ENCODE data around the gene MIA3.
A peak's percentile ranks its signal among the peaks of the same experiment; 100 is the strongest.
"Not testable (repeated sequence)": the region's sequence is repeated elsewhere in the genome, so short reads cannot be mapped to it uniquely, and the experiment has no call there.

Gene MIA3

DNA sequence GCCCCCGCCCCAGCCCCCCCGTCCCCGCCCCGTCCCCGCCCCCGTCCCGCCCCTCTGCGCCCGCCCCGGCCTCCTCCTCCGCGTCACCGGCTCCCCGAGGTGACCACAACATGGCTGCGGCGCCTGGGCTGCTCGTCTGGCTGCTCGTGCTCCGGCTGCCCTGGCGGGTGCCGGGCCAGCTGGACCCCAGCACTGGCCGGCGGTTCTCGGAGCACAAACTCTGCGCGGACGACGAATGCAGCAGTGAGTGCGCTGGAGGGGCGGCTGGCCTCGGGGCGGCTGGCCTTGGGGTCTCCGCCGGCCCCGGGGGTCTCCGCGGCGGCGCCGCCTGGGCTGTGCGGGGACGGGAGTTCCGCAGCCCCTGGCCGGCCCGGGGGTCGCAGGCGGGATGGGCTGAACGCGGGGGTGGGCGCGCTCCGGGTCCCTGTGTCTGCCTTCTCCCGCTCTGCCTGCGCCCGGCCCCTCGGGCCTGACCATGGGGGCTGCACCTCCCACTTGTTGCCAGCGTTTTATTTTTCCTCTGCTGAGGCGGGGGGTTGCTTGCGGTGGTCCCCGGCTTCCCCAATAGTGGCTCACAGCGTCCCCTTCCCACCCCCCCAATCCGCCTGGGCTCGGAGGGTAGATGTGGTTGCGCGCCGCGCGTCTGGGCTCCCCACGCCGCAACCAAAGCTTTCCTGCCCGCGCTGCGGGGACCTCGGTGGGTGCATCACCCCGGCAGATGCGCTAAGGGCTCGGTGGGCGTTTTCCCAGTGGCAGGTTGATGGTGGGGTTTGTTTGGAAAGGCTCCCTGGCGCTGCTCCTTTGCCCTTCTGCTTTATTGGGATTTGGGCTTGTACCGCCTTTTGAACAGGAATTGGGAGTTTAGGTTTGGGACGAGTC lies at the start of gene MIA3:
Gene MIA3 (plus strand): TSS at position 97 of the 879 bp plus-strand sequence. CDS start 14 bp downstream, at position 111.
- no peak for DNase-seq (ENCODE audit: low read depth, low spot score)

GRCh38 chr1:222570837-222571236 lies 47.1 kb upstream of the MIA3 start:
- no peak for DNase-seq (ENCODE audit: low read depth, low spot score)

DNA sequence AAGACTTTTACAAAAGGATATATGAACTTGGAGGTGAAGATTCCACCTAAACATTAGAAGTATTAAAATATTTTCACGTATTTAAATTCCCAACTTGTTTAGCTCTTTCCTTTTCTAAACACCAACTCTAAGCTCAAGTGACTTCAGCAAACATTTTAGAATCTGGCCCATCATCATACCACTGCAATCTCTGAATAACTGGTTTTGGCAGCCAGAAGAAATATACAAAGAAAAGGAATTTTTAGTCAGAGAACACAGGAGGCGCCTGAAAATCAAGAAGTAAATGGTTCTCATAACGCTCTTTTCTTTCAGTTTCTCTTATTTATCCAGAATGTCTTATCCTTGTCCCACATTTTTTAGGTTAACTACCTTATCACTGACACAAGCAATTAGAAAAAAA lies 38.6 kb upstream of the MIA3 start:
- no peak for DNase-seq (ENCODE audit: low read depth, low spot score)

- DNase-seq (ENCODE audit: low read depth, low spot score), result no peak
Measured at GRCh38 chr1:222582099-222582774, 35.7 kb upstream of the MIA3 start.

DNA sequence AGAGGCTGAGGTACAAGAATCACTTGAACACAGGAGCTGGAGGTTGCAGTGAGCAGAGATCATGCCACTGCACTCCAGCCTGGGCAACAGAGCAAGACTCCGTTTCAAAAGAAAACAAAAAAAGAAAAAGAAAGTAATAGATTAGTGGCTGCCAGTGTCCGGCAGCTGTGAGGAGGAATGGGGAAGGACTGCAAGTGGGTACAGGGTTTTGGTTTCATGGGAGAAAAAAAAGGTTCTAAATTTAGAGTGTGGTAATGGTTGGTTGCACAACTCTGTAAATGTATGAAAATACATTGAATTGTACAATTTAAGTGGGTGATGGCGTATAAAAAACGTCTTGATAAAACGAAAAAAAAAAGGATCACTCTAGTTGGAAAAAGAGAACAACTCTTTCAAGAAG lies 34.8 kb upstream of the MIA3 start:
- no peak for DNase-seq (ENCODE audit: low read depth, low spot score)

DNA sequence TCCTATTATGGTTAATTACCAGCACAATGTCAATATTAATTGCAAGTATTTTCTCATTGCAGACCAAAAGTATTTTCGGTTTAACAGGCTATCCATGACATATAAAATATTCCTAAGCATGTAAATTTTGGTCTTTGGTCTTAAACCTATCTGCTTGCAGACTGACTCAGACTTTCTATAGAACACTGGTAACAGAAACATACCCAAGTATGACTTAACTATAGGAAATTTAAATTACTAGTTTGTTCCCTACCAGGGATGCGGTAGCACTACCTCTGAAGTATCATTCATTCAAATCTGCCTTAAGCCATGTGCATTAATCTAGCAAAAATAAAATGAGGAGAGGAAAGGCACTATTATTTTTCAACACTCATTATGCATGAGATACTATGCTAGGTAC lies 31.1 kb upstream of the MIA3 start:
- DNase-seq (ENCODE audit: low read depth, low spot score), result no peak

DNA sequence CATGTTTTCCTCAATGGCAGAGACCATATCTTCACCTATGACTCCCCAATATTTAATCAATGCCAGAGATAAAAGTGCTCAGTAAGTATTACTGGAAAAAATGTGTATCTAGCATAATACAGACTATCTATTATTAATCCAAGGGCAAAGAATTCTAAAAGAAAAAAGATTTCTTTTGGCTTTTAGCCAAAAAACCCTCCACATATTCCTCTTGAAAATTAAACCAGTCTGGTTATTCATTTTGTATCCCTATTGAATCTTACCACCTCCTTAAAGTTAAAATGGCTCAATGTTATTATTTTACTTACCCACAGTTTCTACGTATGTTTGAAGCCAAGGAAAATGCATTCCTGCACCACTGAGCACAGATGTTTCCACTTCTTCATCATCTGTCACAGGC lies 29.8 kb upstream of the MIA3 start:
- DNase-seq (ENCODE audit: low read depth, low spot score), result no peak

- DNase-seq (ENCODE audit: low read depth, low spot score), result peak; percentile 38
Measured at GRCh38 chr1:222589462-222590302, 28.2 kb upstream of the MIA3 start, which contains the start of gene TAF1A. TSS of gene TAF1A (minus strand) at chr1:222589933.

- DNase-seq (ENCODE audit: low read depth, low spot score), result no peak
Measured at GRCh38 chr1:222592171-222592570, 25.7 kb upstream of the MIA3 start.

GRCh38 chr1:222594789-222595188 lies 23.1 kb upstream of the MIA3 start:
- DNase-seq (ENCODE audit: low read depth, low spot score), result no peak

DNA sequence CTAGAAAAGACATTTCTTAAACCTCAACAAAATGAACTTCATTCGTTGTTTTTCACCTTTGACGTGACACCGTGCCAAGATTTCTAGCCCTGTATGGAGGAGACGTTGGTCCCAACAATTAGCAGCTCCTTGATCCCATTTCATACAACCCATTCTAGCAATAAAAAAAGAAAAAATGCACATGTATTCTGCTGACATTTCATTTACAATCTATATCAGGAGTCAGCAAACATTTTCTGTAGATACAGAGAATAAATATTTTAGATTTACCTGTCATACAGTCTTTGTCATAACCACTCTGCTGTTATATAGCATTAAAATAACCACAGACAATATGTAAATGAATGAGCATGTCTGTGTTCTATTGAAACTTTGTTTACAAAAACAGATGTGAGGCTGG lies 21.2 kb upstream of the MIA3 start:
- DNase-seq (ENCODE audit: low read depth, low spot score), result no peak

- no peak for DNase-seq (ENCODE audit: low read depth, low spot score)
Measured at GRCh38 chr1:222600281-222600680, 17.6 kb upstream of the MIA3 start.

GRCh38 chr1:222601257-222601656 lies 16.6 kb upstream of the MIA3 start:
- no peak for DNase-seq (ENCODE audit: low read depth, low spot score)

DNA sequence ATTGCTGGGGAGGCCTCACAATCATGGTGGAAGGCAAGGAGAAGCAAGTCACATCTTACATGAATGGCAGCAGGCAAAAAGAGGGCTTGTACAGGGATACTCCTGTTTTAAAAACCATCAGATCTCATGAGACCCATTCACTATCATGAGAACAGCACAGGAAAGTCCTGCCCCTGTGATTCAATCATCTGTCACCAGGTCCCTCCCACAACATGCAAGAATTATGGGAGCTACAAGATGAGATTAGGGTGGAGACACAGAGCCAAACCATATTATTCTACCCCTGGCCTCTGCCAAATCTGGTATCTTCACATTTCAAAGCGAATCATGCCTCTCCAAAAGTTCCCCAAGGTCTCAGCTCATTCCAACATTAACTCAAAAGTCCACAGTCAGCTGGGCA lies 11.1 kb upstream of the MIA3 start:
- no peak for DNase-seq (ENCODE audit: low read depth, low spot score)

DNA sequence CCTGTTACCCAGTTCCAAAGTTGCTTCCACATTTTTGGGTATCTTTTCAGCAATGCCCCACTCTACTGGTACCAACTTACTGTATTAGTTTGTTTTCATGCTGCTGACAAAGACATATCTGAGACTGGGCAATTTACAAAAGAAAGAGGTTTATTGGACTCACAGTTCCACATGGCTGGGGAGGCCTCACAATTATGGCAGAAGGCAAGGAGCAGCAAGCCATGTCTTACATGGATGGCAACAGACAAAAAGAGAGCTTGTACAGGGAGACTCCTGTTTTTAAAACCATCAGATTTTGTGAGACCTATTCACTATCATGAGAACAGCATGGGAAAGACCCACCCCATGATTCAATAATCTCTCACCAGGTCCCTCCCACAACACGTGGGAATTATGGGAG lies 8.8 kb upstream of the MIA3 start:
- DNase-seq (ENCODE audit: low read depth, low spot score), result not testable (repeated sequence)

DNA sequence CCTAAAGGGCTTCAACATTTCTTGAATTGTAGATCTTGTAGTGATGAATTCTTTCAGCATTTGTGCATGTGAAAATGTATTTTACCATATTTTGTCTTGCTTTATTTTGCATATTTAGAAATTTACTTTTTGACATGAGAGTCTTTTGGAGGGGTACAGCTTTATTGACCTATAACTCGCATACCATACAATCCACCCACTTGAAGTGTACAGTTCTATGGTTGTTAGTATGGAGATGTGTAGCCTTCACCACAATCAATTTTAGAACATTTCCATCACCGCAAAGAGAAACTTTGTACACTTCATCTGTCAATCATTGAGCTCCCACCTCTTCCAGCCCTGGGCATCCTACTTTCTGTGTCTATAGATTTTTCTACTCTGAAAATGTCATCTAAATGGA lies 7.2 kb upstream of the MIA3 start:
- no peak for DNase-seq (ENCODE audit: low read depth, low spot score)

- no peak for DNase-seq (ENCODE audit: low read depth, low spot score)
Measured at GRCh38 chr1:222613627-222614026, 4.3 kb upstream of the MIA3 start.

DNA sequence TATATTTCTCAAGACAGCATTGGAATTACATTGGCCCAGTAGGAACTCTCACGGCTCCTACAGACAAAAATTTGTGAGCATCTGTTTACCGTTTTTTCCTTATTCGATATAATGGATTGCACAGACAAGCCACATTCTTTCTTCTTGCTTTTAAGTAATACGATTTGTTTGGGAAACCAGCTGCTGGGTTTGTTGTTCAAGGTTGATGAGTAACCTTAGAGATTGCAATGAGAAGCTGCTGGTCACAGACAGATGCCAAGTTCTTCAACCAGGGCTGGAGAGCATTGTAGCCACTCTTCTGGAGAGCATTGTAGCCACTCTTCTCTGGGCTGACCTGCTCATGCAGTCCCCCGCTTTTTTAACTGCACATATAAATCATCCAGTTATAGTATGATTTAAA lies 1.4 kb upstream of the MIA3 start:
- DNase-seq (ENCODE audit: low read depth, low spot score), result no peak

DNA sequence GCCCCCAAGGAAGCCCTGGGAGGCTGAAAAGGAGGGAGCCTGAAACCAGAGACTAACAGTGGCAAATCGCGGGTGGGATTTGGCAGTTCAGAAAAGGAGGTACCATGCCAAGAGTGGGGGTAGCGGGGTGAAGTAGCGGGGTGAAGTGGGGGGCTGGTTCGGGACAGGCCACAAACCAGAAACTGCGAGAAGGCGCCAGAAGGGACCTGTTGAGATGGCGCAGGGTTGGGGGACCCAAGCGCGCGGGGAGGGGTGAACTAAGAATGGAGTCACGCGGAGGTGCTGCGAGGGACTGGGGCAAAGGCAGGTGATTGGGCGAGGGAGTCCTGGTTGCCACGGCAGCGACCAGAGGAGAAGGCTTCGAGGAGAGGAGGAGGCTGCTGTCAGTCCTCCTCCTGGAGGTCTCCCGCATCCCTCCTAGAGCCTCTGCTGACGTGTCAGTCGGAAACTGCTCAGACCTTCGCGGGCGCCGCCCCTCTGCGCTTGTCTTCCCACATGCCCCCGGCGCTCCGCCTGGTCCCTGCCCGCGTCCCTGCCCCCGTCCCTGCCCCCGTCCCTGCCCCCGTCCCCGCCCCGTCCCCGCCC lies 438 bp upstream of the MIA3 start:
- DNase-seq (ENCODE audit: low read depth, low spot score), result peak; percentile 97

DNA sequence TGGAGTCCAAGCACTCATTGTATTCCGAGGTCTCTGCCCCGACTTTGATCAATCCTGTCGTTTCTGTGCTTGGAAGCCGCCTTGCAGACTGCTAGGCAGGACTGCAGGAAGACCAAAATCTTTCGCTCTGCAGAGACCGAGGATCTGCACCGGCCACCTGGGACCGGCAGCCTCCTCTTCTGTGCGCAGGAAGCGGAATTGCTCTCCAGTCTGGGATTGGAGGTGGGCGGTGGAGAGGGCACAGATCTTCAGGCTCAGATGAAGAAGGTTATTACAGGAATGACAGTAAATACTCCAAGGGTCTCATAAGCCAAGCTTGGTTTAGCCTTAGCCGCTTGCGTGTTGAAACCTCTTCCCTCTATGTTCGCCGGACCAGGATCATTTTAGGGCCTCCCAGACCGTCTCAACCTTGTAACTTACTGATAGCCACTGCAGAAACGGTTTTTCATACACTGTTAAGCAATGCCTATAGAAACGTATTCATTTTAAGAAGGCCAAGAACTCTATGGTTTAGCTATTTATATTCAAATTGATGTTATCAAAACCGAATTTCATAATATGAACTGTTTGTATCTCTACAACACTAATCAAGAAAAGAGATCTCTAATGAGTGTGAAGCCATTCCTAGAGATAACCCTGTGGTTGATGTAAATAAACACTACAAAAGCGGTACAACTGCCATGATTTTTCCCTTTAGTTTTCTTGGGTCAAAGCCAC lies 1.1 kb downstream of the MIA3 start:
- no peak for DNase-seq (ENCODE audit: low read depth, low spot score)

GRCh38 chr1:222620566-222620965 lies 2.7 kb downstream of the MIA3 start:
- no peak for DNase-seq (ENCODE audit: low read depth, low spot score)

All from iPS DF 19.7 (cell line).